ENCODE measurements around the gene CCM2L.
A peak's percentile ranks its signal among the peaks of the same experiment; 100 is the strongest.
"Not testable (repeated sequence)": the region's sequence is repeated elsewhere in the genome, so short reads cannot be mapped to it uniquely, and the experiment has no call there.

CCM2L gene

GRCh38 chr20:32029561-32029960 lies 19.3 kb downstream of the CCM2L start:
- DNase-seq (ENCODE audit: low spot score) = no peak

DNA sequence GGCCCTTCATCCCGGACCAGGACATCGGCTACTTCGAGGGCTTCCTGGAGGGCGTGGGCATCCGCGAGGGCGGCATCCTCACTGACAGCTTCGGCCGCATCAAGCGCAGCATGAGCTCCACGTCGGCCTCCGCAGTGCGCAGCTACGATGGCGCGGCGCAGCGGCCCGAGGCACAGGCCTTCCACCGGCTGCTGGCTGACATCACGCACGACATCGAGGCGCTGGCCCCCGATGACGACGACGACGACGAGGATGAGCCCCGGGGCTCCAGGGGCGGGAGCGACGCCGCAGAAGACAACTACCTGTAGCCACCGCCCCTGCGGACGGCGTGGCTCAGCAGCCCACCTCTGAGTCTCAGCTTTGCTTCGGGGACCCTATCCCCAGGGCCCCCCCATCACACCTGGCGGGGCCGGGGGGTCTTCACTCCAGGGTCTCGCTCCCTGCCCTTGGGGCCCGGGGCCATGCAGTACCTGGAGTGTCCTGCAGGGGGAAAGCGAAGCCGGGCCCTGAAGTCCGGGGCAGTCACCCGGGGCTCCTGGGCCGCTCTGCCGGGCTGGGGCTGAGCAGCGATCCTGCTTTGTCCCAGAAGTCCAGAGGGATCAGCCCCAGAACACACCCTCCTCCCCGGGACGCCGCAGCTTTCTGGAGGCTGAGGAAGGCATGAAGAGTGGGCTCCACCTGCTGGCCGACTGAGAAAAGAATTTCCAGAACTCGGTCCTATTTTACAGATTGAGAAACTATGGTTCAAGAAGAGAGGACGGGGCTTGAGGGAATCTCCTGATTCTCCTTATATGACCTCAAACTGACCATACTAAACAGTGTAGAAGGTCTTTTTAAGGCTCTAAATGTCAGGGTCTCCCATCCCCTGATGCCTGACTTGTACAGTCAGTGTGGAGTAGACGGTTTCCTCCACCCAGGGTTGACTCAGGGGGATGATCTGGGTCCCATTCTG lies 21.0 kb downstream of the CCM2L start:
- peak; percentile 88 for DNase-seq (ENCODE audit: low spot score)

- no peak for DNase-seq (ENCODE audit: low spot score)
Observed at GRCh38 chr20:32033316-32033715, 23.1 kb downstream of the CCM2L start.

GRCh38 chr20:32033721-32034120 lies 23.5 kb downstream of the CCM2L start:
- not testable (repeated sequence) for DNase-seq (ENCODE audit: low spot score)

- no peak for DNase-seq (ENCODE audit: low spot score)
Observed at GRCh38 chr20:32034581-32035425, 24.6 kb downstream of the CCM2L start.

GRCh38 chr20:32035426-32035779 lies 25.2 kb downstream of the CCM2L start:
- no peak for DNase-seq (ENCODE audit: low spot score)

GRCh38 chr20:32036252-32036651 lies 26.0 kb downstream of the CCM2L start:
- DNase-seq (ENCODE audit: low spot score) = no peak

DNA sequence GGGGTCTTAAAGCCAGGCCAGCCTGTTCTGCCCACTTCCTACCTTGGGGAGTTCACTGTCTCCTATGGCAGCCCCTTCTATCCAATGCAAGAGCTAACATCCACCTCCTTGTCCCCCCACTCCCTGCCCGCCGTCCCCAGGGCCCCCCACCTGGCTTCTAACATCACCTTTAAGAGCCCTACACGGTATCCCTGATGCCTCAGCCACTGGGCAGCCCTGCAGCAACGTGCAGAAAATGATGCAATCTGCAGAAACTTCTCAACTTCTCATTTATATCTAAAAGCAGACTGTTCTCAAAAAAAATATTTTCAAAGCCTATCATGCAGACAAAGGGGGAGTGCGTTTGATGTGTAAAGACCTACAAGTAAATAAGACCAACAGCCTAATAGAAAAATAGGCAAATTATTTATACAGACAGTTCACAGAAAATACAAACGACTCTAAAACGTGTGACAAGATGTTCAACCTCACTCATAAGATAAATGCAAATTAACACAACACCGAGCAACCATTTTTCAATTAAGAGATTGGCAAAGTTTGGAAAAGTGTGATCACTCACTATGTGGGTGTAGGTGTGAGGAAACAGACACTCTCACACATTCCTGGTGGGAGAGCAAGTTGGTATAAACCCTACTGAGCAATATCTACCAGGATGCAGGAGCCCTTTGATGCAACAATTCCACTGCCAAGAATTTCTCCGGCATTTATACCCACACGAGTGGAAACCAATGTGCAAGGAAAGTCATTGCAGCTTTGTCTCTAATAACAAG lies 26.7 kb downstream of the CCM2L start:
- DNase-seq (ENCODE audit: low spot score) = no peak

DNA sequence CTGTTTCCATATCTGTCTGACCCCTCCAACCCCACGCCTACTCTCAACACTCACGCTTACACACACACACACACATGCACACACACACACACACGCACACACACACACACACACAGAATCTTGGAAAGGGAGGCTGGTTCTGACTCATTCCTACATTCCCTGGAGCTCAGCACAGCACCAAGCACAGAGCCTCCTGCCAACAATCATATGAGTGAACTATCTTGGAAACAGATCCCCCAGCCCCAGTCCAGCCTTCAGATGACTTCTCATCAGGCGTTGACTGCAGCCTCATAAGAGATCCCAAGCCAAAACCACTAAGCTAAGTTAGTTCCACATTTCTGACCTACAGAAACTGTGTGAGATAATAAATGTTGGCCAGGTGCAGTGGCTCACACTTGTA lies 27.7 kb downstream of the CCM2L start:
- no peak for DNase-seq (ENCODE audit: low spot score)

GRCh38 chr20:32040142-32040953 lies 30.1 kb downstream of the CCM2L start:
- DNase-seq (ENCODE audit: low spot score) = no peak

DNA sequence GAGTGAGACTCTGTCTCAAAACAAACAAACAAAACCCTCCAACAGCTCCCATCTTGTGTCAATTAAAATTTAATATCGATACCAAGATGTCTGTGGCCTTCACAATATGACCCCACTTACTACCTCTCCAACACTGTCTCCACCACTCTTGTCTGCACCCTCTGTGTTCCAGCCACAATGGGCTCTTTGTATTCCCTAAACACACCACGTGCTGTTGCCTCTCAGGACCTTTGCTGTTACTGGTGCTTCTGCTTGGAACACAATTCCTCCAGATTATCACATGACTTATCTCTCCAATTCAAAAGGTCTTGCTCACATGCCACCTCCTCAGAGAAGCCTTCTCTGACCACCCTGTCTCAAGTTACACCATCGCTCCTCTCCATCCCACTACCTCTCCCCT lies 35.8 kb downstream of the CCM2L start:
- no peak for DNase-seq (ENCODE audit: low spot score)

- no peak for DNase-seq (ENCODE audit: low spot score)
Observed at GRCh38 chr20:32050324-32050841, 40.1 kb downstream of the CCM2L start.

GRCh38 chr20:32050851-32051556 lies 40.8 kb downstream of the CCM2L start:
- no peak for DNase-seq (ENCODE audit: low spot score)

GRCh38 chr20:32051720-32052089 lies 41.5 kb downstream of the CCM2L start:
- no peak for DNase-seq (ENCODE audit: low spot score)

GRCh38 chr20:32052090-32052777 lies 42.0 kb downstream of the CCM2L start, which contains the start of gene HCK:
HCK (plus strand) TSS chr20:32052242.
- no peak for DNase-seq (ENCODE audit: low spot score)

GRCh38 chr20:32052778-32053362 lies 42.6 kb downstream of the CCM2L start:
- no peak for DNase-seq (ENCODE audit: low spot score)

DNA sequence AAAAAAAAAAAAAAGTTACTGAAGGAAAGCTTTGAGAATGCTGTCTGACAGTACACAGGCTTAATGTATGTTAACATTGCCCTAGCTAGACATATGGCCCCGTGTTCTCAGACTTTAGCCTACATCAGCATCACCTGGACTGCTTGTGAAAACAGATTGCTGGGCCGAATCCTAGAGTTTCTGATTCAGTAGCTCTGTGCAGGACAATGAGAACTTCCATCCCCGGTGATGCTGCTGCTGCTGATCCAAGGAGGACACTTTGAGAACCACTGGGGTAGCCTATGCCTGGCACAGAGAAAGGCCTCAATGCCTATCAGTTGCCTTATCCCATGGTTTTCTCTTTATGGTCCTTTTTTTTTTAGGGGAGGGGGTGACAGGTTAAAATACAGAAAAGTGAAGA lies 43.4 kb downstream of the CCM2L start:
- no peak for DNase-seq (ENCODE audit: low spot score)

- DNase-seq (ENCODE audit: low spot score) = no peak
Observed at GRCh38 chr20:32056708-32057483, 46.7 kb downstream of the CCM2L start.

All from AG08396 (cell line).